ENCODE data around the gene CASD1.

Gene CASD1

GRCh38 chr7:94482796-94483195, 26.8 kb upstream of the CASD1 start (continued):
- TF ChIP-seq CREB5 (CRISPR knock-in tag; IDR thresholded peaks at IDR 0.05; ENCODE audit: low read depth) (no peak), ZC3H10 (CRISPR knock-in tag; IDR thresholded peaks at IDR 0.05) (no peak), ZNF70 (CRISPR knock-in tag; IDR thresholded peaks at IDR 0.05) (no peak), TCF4 (CRISPR knock-in tag; IDR thresholded peaks at IDR 0.05; ENCODE audit: borderline replicate concordance) (no peak), ZNF565 (CRISPR knock-in tag; conservative IDR thresholded peaks at IDR 0.05; ENCODE audit: low read depth) (no peak), PPARA (CRISPR knock-in tag; IDR thresholded peaks at IDR 0.05; ENCODE audit: borderline replicate concordance) (no peak), BACH2 (CRISPR knock-in tag; IDR thresholded peaks at IDR 0.05; ENCODE audit: borderline replicate concordance) (no peak), CSDC2 (CRISPR knock-in tag; IDR thresholded peaks at IDR 0.05) (no peak), SNAI2 (CRISPR knock-in tag; IDR thresholded peaks at IDR 0.05) (no peak), TSHZ2 (CRISPR knock-in tag; IDR thresholded peaks at IDR 0.05) (no peak)

GRCh38 chr7:94483843-94484242, 25.8 kb upstream of the CASD1 start:
- TF ChIP-seq TSHZ2 (CRISPR knock-in tag; IDR thresholded peaks at IDR 0.05) = no peak
- no peak for TF ChIP-seq ZFP3 (CRISPR knock-in tag; IDR thresholded peaks at IDR 0.05)
- TF ChIP-seq TCF4 (CRISPR knock-in tag; IDR thresholded peaks at IDR 0.05; ENCODE audit: borderline replicate concordance) = no peak
- no peak for TF ChIP-seq SNAI2 (CRISPR knock-in tag; IDR thresholded peaks at IDR 0.05)
- TF ChIP-seq ARNTL (CRISPR knock-in tag; IDR thresholded peaks at IDR 0.05; ENCODE audit: borderline replicate concordance, low read depth) = no peak
- no peak for TF ChIP-seq ISL1 (CRISPR knock-in tag; IDR thresholded peaks at IDR 0.05)
- ATAC-seq = no peak

- no peak for ATAC-seq
Measured at GRCh38 chr7:94486216-94486615, 23.4 kb upstream of the CASD1 start.

More at GRCh38 chr7:94486216-94486615, 23.4 kb upstream of the CASD1 start:
- TF ChIP-seq ESRRG (CRISPR knock-in tag; IDR thresholded peaks at IDR 0.05) (no peak), RARB (CRISPR knock-in tag; IDR thresholded peaks at IDR 0.05) (no peak), OSR1 (CRISPR knock-in tag; IDR thresholded peaks at IDR 0.05) (no peak), ARNTL (CRISPR knock-in tag; IDR thresholded peaks at IDR 0.05; ENCODE audit: borderline replicate concordance, low read depth) (no peak), CSRNP3 (CRISPR knock-in tag; IDR thresholded peaks at IDR 0.05) (no peak), PATZ1 (CRISPR knock-in tag; IDR thresholded peaks at IDR 0.05; ENCODE audit: borderline replicate concordance) (no peak), TCF4 (CRISPR knock-in tag; IDR thresholded peaks at IDR 0.05; ENCODE audit: borderline replicate concordance) (no peak), ZNF565 (CRISPR knock-in tag; conservative IDR thresholded peaks at IDR 0.05; ENCODE audit: low read depth) (no peak)
